ENCODE data around the gene ABCA7.
A peak's percentile ranks its signal among the peaks of the same experiment; 100 is the strongest.
"Not testable (repeated sequence)": the region's sequence is repeated elsewhere in the genome, so short reads cannot be mapped to it uniquely, and the experiment has no call there.

The ABCA7 gene

GRCh38 chr19:1017115-1017905 lies 22.6 kb upstream of the ABCA7 start:
- no peak for DNase-seq

GRCh38 chr19:1017906-1018305 lies 22.0 kb upstream of the ABCA7 start:
- DNase-seq = no peak

DNA sequence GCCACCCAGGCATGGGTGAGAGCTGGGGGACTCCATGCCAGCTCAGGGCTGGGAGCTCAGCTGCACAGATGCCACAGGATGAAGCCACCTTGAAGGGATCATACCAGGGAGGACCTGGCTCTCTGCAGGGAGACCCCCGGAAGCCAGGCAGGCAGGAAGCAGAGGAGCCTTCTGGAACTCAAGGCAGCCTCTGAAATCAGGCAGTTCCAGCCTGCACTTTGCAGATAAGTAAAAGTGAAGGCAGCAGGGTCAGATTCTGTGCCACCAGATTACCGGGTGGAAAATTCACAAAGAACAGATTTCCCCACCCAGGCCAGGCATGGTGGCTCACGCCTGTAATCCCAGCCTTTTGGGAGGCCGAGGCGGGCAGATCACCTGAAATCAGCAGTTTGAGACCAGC lies 21.5 kb upstream of the ABCA7 start:
- DNase-seq = no peak

GRCh38 chr19:1018932-1019615 lies 20.8 kb upstream of the ABCA7 start:
- no peak for DNase-seq

DNA sequence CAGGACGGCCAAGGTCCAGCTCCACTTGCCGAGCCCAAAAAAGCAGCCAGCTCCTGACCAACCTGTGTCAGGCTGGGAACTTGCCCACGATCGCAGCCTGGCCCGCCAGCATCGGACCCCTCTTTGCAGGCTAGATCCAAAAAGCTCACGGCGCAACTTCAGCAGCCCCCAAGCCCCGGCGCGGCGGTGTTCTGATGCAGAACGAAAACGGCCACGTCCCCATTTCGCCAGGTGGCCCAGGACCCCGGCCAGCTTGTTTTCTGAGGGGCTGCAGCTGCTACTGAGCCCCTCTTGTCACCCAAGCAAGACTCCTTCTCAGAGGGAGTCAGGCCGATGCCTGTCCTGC lies 20.3 kb upstream of the ABCA7 start:
- DNase-seq = no peak

GRCh38 chr19:1019980-1020867 lies 19.7 kb upstream of the ABCA7 start:
- no peak for DNase-seq

DNA sequence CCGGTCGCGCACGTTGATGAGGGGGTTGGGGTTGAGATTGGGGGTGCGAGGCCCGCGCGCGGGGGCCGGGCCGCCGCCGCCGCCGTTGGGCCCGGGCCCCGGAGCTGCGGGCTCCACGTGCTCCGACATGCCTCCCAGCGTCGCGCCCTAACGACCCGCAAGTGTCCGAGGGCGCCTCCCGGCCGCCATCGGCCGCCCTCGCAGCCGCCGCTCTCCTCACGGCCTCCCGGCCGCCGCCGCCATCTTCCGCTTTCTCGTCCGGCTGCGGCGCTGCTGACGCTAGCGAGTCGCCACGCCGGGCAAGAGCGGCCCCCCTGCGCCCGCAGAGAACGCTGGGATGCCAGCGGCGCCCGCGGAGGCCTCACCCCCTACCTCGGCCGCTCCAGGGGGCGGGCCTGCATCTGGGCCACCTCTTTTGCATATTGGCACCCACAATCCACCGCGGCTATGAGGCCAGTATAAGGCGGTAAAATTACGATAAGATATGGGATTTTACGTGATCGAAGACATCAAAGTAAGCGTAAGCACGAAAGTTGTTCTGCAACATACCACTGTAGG lies 19.0 kb upstream of the ABCA7 start, which contains the start of gene TMEM259:
Gene TMEM259, minus strand, starts transcription at position 256 of the 558 bp plus-strand sequence. Its CDS starts 127 bp downstream, at position 129.
- peak; percentile 98 for DNase-seq

GRCh38 chr19:1023883-1024188 lies 16.1 kb upstream of the ABCA7 start:
- DNase-seq = not testable (repeated sequence)

- DNase-seq = not testable (repeated sequence)
Measured at GRCh38 chr19:1025080-1025479, 14.8 kb upstream of the ABCA7 start.

DNA sequence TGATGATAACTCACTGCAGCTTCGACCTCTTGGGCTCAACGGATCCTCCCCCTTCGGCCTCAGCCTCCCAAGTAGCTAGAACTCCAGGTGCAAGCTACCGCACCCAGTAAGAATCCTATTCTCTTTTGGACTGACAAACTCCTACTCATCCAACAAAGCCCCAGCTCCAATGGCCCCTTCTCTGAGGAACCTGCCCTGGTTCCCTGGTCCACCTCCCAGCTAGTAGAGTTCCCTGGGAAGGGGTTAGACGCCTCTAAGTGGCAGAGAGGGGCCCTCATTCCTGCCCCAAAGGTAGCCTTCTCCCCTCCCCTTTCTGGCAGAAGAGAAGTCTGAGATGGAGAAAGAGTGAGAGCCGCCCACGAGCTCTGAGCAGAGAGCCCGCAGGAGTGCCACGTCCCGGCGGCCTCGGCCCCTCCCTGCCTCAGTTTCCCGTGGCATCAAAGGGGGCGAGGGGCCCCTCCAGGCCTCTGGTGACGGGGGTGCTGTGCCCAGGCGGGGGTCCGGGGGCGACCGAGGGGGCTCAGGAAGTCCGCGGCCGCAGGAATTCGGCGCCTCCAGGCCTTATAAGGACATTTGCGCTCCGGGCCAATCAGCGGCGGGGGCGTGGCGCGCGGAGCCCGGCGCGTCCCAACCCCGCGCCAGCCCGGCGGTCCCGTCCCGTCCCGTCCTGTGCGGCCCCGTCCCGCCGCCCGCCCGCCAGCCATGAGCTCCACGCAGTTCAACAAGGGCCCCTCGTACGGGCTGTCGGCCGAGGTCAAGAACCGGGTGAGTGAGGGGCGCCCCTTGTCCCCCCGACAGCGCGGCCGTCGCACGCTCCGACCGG lies 13.7 kb upstream of the ABCA7 start, which contains the start of gene CNN2:
Gene CNN2, plus strand, starts transcription at position 649 of the 823 bp plus-strand sequence. Its CDS starts 54 bp downstream, at position 703.
- peak; percentile 87 for DNase-seq

DNA sequence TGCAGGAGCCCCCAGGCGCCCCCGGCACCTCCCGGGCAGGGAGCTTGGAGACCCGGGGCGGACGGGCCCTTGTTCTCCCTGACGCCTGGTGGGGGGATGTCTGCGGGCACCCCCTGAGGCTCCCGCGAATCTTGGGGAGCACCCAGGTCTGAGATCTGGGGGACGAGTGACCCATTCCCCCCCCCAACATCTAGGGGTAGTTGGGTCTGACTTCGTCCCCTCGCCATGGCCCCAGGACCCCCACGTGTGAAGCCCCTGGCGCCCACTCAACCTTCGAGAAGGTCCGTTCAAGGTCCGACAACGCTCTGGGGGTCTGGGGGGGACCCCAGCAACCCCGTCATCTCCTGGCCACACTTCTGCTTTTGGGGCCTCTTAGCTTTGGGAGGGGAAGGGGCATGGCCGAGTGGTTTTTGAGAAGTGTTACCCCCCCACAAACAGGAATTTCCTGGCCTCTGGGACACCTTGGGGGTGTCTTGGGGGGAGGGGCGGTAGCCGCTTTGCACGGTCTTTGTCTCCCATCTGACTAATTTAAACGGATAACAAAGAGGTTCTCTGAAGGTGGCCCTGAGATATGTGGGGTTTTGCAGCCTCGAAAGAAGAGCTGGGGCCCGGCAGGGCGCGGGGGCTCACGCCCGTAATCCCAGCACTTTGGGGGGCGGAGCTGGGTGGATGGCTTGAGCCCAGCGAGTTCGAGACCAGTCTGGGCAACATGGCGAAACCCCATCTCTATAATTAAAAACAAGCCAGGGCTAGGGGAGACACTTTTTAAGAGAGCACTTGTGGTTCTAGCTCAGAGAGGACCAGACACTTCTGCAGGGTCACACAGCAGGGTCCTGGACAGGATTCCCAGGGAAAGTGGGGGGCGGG lies 12.9 kb upstream of the ABCA7 start:
- no peak for DNase-seq

DNA sequence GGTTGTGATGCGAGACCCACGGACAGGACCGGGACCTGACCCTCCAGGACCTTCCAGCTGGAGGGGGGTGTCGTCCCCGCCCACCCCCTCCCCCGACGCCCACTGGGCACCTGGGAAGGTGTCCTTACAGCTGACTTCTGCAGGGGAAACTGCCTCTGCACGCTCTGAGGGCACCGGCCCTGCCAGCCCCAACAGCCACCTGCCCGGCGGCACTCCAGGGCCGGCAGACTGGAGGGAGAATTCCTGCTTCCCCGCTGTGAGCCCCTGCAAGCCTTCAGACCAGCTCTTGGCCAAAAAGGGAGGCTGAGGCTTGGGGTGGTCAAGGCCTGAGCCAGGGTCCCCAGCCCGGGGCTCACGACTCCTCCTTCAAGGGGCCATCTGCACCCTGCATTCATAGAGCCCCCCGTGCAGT lies 12.3 kb upstream of the ABCA7 start:
- DNase-seq = no peak

DNA sequence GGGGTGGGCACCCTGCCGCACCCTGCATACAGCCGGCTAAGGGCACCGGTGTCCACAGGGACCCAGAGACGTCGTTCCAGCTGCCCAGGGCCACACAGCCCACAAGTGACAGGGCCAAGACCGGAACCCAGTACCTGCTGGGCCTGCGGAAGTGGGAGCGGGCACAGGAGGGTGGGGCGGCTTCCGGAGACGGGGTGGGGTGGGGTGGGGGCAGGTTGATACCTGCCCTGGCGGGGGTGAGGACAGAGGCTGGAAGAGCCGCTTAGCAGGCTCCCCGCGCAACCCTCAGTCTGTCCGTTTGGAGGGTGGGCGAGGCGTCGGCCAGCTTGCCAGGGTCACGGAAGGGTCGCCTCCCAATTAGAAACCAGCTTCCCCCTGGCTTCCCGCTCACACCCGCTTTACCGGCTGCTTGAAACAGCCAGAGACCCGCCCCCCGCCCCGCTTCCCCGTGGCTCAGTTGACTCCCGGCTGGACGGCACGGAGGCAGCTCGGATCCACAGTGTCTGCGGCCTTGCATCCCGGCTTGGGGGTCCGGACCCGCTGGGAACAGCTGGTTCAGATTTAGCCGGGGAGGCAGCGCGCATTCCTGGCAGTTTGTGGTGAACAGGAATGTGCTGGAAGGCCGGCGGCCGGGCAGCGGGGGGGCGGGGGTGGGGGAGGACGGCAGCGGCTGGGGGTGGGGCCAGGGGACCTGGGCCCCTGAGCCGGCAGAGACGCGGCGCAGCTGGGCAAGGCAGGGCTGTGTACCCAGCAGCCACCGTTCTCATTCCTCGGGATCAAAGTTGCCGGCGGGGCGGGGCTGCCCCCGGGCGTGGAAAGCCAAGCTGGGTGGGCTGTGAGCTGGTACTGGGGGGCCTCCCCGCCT lies 11.6 kb upstream of the ABCA7 start:
- peak; percentile 91 for DNase-seq

- no peak for DNase-seq
Measured at GRCh38 chr19:1032264-1032867, 7.5 kb upstream of the ABCA7 start.

- DNase-seq = no peak
Measured at GRCh38 chr19:1035998-1036621, 3.8 kb upstream of the ABCA7 start.

GRCh38 chr19:1037621-1038064 lies 2.3 kb upstream of the ABCA7 start:
- DNase-seq = no peak

- no peak for DNase-seq
Measured at GRCh38 chr19:1038978-1039645, 795 bp upstream of the ABCA7 start.

DNA sequence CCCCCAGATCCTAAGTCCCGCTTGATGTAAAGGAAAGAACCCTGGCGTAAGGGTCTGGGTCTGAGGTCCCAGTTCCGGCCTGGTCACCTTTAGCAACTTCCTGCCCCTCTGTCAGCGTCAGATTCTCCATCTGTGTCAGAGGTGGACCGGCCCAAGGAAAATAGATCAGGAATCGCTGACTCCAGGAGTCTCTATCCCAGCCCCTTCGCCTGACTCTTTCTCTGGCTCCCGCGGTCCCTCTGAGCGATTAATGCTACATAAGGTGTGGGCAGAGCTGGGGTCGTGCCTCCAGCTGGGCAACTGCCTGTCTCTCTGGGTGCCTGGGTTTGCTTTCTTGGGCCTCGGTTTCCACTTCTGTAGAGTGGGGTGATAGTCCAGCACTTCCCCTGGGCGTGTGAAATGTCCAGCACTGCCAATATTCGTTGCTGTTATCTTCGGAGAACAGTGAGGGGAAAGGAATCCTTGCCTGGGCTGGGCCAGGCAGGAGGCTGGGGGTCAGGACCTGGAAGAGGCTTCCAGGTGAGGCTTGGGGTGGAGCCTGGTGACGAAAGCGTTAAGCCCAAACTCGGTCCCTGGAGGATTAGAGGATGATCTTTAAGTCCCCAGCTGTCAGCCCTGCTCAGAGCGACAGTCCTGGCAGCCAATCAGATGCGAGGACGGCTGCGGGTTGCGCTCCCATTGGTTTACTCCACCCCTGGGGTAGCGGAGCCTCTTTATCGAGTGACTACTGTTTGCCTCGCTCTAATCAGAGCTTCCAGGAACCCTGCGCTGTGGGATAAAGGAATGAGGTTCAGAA lies 767 bp downstream of the ABCA7 start:
- peak; percentile 93 for DNase-seq
